OCI-M1 (cell line): ENCODE data around the gene NOTCH2.

Source experiments
- DNase-seq: peaks from one replicate; lab custom pipeline; 2025; lab: John Stamatoyannopoulos, UW

The NOTCH2 gene

DNA sequence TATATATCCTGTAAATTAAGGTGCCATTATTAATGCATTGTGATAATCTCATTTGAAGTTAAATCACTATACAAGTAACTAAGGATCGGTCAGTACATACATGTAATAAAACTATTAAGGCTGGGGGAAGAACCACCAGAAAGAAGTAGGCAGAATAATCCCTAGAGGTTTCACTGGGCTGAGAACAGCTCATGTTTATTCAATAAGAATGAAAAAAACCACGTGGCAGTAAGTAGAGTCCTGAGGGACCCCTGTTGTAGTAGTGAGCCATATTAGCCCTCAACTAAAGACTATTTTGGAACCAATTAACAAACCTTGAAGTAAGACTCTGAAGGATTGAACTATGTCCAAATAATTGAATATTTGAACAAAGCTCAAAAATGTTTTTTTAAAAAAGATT is 126.2 kb downstream of the NOTCH2 start:
- DNase-seq, result no peak

DNA sequence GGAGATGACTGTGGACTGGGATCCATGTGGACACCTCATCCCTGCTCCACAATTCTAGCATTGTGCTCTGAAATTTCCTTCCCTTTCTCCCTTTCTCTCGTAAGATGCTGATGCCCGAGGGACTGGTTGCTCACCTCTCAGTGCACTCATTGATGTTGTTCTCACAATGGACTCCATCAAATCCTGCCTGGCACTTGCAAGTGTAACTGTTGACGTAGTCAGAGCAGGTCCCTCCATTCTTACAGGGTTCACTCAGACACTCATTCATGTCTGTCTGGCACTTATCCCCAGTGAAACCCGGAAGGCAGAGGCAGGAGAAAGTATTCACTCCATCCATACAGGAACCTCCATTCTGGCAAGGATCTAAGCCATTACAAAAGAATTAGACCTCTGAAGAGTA is 128.1 kb downstream of the NOTCH2 start:
- DNase-seq, result no peak

DNA sequence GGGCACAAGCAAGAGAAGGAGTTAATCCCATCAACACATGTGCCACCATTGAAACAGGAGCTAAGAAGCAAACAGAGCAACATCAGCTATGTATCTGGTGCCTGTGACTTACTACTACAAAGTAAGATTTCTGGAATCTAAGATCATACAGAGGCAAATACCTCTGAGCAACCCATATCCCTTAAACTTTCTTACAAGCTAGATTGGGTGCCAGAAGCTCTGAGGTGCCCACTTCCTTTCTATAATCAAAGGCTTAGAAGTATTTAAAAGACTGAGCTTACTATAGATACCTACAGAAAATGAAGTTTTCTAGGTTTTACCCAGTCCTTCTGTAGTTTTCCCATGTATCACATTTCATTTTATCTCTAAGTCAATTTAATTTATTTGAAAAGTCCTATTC is 128.8 kb downstream of the NOTCH2 start:
- DNase-seq, result no peak

DNA sequence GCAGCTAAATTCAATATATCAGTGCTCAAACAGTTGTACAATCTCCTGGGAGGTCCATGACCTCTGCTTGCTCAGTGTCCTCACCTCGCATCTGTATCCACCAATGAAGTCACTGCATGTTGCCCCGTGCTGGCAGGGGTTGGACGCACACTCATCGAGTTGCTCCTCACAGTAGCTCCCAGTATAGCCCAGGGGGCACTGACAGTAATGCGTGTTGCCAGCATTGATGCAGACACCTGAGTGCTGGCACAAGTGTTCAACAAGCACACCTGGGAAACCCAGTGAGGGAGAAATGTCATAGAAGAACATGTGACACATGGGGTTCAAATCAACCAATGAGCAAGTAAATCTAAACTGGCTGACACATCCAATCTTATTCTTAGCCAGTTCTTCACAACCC is 132.3 kb downstream of the NOTCH2 start:
- DNase-seq, result no peak

DNA sequence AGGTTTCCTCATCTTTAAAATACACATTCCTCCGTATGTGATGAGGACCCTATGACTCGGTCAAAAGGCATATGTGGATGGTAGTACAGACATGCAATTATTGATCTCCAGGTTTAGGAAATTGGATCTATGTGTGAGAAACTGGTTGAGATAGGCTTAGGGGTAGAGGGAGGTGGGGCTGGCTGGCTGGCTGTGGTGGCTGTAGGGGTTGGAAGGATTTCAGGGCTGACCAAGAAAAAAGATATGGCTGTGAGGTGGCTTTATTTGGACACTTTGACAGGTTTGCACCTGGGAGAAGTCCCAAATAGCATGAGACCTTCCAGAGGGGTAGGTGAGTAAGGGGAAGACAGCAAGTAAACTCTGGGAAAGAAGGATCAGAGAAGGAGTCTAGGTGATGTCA is 133.5 kb downstream of the NOTCH2 start:
- DNase-seq, result no peak

DNA sequence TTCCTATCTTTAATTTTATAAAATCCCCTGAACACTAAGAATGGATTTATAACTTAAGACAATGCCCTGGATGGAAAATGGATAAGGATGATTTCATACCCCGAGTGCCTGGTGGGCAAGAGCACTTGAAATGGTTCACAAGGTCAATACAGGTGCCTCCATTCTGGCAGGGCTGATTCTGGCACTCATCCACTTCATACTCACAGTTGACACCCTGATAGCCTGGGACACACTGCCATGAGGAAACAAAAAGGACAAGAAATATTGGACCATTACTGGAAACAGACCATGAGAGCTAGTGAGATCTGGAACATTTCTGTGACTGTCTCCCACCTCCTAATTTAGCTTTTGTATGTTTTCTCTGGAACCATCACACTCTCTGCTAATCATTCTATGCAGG is 134.1 kb downstream of the NOTCH2 start:
- DNase-seq, result no peak

DNA sequence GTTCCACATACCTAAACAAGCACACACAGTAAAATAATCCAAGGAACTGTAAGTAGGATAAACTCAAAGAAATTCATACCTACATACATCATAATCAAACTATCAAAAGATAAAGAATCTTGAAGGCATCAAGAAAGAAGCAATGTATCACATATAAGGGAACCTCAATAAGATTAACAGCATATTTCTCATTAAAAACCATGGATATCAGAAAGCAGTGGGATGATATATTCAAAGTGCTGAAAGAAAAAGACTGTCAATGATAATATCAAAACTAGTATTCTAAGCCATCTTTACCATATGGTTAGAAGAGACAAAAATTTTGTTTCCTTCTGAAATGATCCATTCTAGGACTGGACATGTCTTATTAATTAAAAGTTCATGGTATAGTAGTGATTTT is 136.1 kb downstream of the NOTCH2 start:
- peak; percentile 12 for DNase-seq

DNA sequence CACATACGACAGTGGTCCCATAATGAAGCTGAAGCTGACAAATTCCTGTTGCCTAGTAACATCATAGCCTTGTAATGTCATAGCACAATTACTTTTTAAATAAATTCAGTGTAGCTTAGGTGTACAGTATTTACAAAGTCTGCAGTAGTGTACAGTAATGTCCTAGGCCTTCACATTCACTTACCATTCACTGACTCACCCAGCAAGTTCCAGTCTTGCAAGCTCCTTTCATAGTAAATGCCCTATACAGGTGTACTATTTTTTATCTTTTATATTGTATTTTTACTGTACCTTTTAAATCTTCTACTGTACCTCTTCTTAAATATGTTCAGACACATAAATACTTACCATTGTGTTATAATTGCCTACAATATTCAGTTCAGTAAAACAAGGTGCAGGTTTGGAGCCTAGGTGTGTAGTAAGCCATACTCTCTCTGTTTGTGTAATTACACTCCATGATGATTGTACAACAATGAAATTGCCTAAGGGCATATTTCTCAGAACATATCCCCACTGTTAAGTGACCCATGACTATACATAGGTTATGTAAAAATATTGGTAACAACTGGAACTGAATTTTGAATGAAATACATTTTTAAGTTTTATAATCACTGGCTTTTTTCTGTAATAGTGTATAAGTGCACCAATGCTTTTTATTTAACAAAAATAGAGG is 139.7 kb downstream of the NOTCH2 start:
- DNase-seq, result no peak

DNA sequence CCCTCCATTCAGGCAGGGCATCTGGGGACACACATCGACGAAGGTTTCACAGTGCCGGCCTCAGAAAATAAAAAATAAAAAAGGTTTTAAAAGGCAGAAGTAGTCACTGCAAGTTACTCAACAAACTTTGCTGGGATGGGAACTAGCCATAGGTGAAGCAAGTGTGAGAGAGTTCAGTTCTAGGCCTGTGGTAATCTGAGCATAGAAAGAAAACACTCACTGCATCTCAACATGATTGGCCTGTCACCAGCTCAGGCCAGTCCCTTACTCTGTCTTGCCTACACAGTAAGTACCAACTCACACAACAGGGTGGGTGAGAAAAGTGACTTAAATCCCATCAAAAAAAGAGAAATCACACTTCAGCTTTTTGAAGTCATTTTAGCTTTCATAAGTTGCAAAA is 142.9 kb downstream of the NOTCH2 start:
- no peak for DNase-seq

DNA sequence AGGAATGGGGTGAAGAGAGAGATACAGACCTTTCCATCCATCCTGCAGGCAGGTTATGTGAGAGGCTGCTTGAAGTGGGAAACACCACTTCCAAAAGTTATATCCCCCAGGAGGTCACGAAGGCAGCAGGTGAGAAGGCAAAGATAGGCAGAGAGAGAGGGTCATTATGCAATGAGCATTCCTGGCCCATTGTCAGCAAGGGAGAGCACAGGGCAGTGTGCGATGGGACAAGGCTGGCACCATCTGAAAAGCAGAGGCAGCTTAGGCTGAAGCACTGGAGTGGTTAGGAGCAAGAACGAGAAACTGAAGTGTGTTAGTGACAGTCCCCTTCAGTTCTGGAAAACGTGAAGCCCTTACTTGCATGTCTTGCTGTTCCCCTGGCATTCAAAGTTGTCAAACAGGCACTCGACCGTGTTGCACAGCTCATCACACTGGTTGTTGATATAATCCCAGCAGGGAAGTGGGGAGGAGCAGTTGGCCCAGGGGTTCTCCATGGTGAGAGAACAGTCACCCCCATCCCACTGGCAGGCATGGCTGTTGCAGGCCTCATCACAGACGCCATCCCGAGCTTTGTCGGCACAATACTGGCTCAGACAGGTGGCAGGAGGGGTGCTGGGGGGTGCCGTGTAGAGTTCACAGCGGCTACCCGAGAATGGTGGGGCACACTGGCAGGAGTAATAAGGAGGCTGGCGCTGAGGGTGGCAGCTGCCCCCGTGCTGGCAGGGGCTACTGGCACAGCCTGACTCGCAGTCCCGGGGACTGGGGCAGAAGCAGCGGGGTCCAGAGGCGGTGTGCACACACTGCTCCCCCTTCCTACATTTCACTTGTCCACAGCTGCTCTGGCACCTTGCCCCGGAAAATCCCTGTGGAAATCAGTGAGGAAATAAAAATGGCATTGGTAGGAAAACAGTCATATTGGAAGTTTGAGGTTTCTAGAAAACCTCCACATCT is 144.2 kb downstream of the NOTCH2 start:
- no peak for DNase-seq

DNA sequence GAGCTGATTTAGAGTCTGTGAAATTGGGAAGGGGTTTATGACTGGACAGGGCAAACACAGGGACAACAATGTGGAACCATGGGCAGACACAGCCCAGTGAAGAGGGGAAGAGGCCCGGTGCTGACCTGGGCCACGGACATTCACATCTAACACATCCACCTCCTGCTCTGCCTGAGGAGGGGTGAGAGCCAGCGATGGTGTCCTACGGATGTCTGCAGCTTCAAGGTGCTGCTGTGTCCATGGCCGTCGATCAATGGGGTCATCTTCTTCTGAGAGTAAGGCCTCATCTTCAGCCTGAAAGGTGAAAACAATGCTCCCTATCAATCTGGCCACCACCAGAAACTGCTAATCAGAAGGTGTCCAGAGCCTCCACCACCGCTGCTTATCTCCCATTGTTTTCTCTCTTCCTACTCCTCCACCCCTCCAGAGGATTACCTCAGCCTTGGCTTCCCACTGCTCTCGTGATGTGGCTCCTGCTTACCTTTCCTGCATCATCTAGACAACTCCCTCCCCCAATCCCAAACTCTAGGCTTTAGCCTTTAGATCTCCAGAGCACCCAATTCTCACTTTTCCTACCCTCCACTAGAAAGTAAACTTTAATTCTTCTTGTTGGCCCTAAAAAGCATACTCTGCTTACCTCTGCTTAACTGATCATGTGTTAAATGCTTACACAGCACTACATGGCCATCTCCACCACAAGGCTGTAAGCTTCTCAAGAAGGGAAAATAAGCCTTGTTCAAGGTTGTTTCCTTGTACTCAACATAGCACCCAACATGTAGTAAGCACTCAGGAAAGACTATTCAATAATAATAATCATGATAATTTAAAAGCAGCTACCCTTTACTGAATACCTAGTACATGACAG is 149.1 kb downstream of the NOTCH2 start:
- DNase-seq, result no peak

DNA sequence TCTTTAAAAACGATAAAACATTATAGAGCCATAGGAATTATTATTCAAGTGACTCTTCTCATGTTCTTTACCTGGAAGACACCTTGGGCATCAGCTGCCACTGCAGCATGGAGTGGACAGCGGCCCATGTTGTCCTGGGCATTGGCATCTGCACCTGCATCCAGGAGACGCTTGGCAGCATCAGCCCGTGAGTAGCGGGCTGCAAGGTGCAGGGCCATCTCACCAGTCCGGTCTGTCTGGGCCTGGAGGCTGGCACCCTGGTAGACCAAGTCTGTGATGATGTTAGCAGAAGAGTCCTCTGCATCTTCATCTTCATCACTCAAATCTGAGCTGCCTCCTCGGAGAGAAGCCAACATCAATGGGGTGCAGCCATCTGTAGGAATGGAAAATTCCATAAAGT is 150.2 kb downstream of the NOTCH2 start:
- no peak for DNase-seq

DNA sequence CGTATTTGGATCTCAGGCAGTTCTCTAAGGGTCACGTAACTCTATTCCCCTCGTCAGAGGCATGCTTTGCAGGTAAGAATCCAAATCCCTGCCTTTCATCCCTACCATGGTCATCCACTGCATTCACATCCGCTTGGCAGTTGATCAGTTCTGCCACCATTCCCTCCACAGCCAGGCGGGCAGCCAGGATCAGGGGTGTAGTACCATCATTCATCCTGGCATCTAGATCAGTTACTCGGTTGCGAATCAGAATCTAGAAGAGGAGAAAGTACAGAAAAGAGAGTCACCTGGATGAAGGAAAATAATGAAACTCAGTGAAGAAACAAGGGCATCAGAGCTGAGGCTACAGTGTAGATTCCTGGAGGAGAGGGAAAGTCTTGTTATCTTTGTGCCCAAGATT is 151.2 kb downstream of the NOTCH2 start:
- no peak for DNase-seq

DNA sequence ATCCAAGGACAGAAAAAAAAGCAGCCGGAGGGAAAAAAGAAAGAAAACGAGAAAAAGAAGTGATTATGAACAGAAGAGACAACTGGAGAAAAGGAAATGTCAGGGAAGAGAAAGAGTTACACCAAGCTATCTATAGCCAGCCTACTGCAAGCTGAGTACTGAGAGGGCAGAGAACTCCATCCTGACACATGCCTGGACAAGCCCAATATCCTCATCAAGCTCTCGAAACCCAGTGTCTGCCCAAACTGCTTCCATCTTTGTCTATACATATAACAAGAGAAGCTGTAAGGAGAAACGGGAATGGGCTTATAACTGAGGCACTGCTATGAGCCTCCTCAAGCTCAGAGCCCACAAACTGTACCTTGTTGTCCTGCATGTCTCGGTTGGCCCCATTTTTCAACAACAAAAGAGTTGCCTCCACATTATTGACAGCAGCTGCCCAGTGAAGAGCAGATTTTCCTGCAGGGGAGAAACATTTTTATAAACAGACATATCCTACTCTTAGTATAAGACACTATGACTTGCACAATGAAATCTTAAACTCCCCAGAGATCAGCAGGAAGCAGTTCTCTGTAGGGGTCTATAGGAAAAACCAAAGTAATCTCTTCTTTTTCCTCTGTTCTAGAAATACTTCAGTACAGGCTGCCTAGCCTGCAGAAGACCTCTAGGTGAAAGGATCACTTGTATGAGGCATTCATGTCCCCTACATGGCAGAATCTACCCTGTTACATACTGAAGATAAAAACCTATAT is 152.0 kb downstream of the NOTCH2 start:
- DNase-seq, result no peak

DNA sequence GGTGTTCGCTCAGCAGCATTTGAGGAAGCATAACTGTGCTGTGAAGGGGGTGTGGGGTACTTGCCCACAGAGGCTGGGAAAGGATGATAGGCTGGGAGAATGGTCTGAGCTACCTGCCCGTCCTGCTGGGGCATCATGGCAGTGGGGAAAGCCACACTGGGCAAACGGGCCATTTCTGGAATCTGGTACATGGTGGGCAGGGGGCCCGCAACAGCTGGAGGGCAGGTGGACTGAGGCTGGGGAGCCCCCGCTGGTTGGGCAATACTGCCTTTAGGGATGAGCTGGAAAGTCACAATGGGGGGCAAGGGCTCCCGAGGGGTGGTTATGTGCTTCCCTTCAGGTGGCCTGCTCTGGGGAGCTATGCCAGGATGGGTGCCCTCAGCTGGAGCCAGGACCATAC is 153.9 kb downstream of the NOTCH2 start:
- no peak for DNase-seq

DNA sequence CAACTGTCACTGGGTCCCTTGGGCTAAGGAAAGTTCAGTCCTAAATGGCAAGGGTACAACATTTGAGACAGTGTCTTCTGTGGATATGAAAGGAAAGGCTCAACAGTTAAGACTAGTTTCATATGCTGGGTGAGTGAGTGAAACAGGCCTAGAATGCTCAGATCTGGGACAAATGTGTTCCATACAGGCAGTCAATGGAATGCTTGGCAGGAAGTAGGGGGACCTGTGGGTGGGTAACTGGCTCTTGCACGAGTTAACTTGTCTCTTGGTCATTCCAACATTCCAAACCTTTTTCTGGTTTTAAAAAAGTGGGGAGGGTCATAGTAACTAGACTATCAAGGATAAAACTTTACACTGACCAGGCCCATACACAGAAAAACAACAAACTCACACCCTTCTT is 155.4 kb downstream of the NOTCH2 start:
- DNase-seq, result no peak

DNA sequence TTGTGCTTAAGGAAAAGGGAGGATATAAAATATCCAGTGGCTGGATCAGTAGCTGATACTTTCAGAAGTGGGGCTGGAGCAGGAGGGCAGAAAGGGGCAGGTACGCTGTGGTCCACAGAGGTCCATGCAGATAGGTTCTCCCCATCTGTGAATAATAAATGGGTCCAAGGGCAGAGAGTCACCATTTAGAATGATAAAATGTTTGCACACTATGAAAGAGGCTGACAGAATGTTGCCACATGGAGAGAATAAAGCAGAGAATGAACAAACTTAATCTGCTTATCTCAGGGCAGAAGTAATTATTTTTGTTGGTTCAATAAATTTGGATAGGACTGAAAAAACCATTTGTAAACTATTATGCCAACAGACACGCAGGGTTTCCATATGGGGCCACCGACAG is 156.5 kb downstream of the NOTCH2 start:
- DNase-seq, result no peak

DNA sequence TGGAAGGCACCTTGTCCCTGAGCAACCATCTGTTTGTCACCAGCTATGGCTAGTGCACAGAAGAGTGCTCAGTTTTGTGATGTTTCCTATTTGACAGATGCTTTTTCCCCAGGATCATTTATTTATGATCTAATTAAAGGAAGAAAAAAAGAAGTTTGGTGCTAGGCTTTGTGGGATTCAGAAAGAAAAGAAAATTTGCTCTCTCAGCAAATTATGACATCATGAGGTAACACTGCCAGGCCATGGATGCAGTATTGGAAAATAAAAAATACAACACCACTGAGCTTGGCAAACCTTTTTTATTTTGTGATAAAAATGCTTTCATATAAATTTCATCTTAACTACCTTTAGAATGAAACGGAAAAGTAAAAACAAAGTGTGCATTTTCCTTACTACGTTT is 157.7 kb downstream of the NOTCH2 start:
- DNase-seq, result no peak

DNA sequence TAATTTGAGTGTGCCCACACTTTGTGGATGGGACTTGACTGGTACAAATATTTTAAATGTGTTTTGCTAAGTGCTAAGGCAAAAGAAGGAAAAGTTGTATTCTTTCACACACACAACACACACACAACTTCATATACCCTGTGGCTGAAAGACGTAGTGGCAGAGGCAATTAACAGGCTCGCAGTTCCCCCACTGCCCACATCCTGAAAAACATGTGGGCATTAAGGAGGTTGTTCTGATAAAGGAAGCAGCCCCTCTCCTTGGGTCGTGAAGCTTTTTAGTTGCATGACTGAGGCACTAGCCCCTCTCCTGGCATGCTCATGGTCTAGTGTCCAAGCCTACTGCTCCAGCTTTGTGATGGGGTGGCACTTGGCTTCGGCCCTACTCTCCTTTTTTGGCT is 158.8 kb downstream of the NOTCH2 start:
- no peak for DNase-seq

DNA sequence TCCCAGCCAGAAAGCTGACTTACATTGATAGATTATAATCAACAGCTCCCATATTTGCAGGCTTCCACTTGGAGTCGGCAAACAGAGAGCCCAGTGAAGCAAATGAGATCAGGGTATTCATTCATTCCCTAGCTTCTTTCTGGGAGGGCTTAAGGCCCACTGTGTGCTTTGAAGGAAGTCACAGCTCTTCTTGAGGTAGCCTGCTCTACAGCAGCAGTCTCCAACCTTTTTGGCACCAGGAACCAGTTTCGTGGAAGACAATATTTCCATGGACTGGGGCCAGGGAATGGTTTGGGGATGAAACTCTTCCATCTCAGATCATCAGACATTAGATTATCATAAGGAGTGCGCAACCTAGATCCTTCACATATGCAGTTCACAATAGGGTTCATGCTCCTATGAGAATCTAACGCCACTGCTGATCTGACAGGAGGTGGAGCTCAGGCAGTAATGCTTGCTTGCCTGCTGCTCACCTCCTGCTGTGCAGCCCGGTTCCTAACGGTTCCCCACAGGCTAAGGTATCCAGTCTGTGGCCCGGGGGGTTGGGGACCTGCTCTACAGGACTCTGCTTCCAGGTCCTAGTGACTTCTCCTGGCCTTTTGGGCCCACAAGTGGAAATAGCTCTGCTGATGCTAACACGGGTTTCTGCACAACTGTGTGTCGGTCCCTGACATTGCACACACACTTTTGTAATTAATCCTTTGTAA is 159.4 kb downstream of the NOTCH2 start:
- no peak for DNase-seq

DNA sequence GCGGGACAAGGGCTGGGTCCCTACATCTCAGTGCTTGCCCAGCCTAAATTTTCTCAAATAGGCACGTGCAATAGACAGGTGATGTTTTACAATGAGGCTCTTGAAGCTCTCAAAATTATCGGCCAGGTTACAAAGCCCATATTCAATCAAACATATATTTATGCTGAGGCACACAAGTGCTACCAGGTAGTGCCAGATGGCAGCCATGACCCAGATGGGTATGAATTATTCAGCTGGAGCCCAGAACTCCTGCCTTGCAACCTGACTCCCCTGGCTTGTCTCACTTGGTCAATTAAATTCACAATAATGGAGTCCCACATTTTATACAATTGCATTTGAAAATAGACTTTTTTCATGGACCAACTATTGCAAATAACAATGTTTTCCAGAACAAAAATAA is 160.8 kb downstream of the NOTCH2 start:
- DNase-seq, result no peak
